Activated CD8-positive, alpha-beta memory T cell treated with anti-CD3 and anti-CD28 coated beads for 1 hour (primary cell): ENCODE data around the gene NEK9.

Experiments used
- DNase-seq, 2 donors: peaks; one replicate each; pipeline ENCODE4 v3.0.0-alpha.2; 2020; ENCODE audit warnings: low read depth in 1 of 2; ENCODE audit errors: extremely low read depth in 1 of 2

Gene NEK9

GRCh38 chr14:75113932-75114539 is 12.8 kb downstream of the NEK9 start:
- no peak for DNase-seq

GRCh38 chr14:75109877-75110276 is 17.0 kb downstream of the NEK9 start:
- DNase-seq = no peak

GRCh38 chr14:75107186-75107585 is 19.7 kb downstream of the NEK9 start:
- DNase-seq = no peak

- DNase-seq = no peak
Measured at GRCh38 chr14:75101491-75101890, 25.4 kb downstream of the NEK9 start.

- DNase-seq = no peak
Measured at GRCh38 chr14:75098682-75099081, 28.2 kb downstream of the NEK9 start.

- no peak for DNase-seq
Measured at GRCh38 chr14:75098212-75098611, 28.6 kb downstream of the NEK9 start.

GRCh38 chr14:75096959-75097358 is 29.9 kb downstream of the NEK9 start:
- no peak for DNase-seq

- DNase-seq = no peak
Measured at GRCh38 chr14:75095690-75096089, 31.2 kb downstream of the NEK9 start.

- DNase-seq = no peak
Measured at GRCh38 chr14:75094896-75095295, 32.0 kb downstream of the NEK9 start.

GRCh38 chr14:75092698-75093097 is 34.1 kb downstream of the NEK9 start:
- no peak for DNase-seq

- no peak for DNase-seq
Measured at GRCh38 chr14:75091251-75091650, 35.6 kb downstream of the NEK9 start.

- no peak for DNase-seq
Measured at GRCh38 chr14:75090353-75090752, 36.5 kb downstream of the NEK9 start.

- DNase-seq = no peak
Measured at GRCh38 chr14:75088566-75089373, 38.1 kb downstream of the NEK9 start.

GRCh38 chr14:75088153-75088552 is 38.7 kb downstream of the NEK9 start:
- no peak for DNase-seq

- no peak for DNase-seq
Measured at GRCh38 chr14:75084513-75084912, 42.3 kb downstream of the NEK9 start.

GRCh38 chr14:75083271-75083670 is 43.6 kb downstream of the NEK9 start:
- no peak for DNase-seq

- no peak for DNase-seq
Measured at GRCh38 chr14:75081660-75082229, 45.1 kb downstream of the NEK9 start.

GRCh38 chr14:75079521-75079920 is 47.3 kb downstream of the NEK9 start:
- no peak for DNase-seq

GRCh38 chr14:75077794-75078193 is 49.1 kb downstream of the NEK9 start:
- DNase-seq = no peak

GRCh38 chr14:75070383-75070782 is 56.5 kb downstream of the NEK9 start:
- no peak for DNase-seq

- no peak for DNase-seq
Measured at GRCh38 chr14:75069811-75070145, 57.1 kb downstream of the NEK9 start.

- peak in 1 of 2 donors; percentile 27 for DNase-seq
Measured at GRCh38 chr14:75069121-75069810, 57.6 kb downstream of the NEK9 start, which contains the start of gene ZC2HC1C. TSS of gene ZC2HC1C (plus strand) at chr14:75069641. CDS start at chr14:75070574, 933 bp downstream.
